AG08395 (cell line): ENCODE results near the gene TUBD1.

Experiments used
- DNase-seq: peaks from one replicate; pipeline ENCODE4 v3.0.0; 2012; ENCODE audit warnings: mixed read lengths, low spot score

Gene TUBD1

GRCh38 chr17:59825533-59826322, 67.0 kb downstream of the TUBD1 start:
- DNase-seq = peak; percentile 41

- DNase-seq = no peak
These were observed 76.8 kb downstream of the TUBD1 start for GRCh38 chr17:59815965-59816364.

- no peak for DNase-seq
These were observed 78.1 kb downstream of the TUBD1 start for GRCh38 chr17:59814685-59815084.

GRCh38 chr17:59814276-59814675, 78.5 kb downstream of the TUBD1 start:
- DNase-seq = no peak

- DNase-seq = no peak
These were observed 80.6 kb downstream of the TUBD1 start for GRCh38 chr17:59812139-59812538.

GRCh38 chr17:59811209-59811608, 81.5 kb downstream of the TUBD1 start:
- DNase-seq = no peak

- DNase-seq = peak; percentile 22
These were observed 81.9 kb downstream of the TUBD1 start for GRCh38 chr17:59810894-59811153.
